DLD1 (cell line): ENCODE data around the gene CCDC141.
"Not testable (repeated sequence)": the region's sequence is repeated elsewhere in the genome, so short reads cannot be mapped to it uniquely, and the experiment has no call there.

Experiments
- in situ Hi-C: cut with HindIII; loops from 2 replicates; pipeline ENCODE4 v1.10.0; 2017; ENCODE audit warnings: low sequenced_read_pairs

Gene CCDC141

GRCh38 chr2:178982652-178983051, 67.3 kb downstream of the CCDC141 start:
- in situ Hi-C loops: not testable (repeated sequence)

- in situ Hi-C loops: no loop called here
Observed at GRCh38 chr2:178980815-178981214, 69.1 kb downstream of the CCDC141 start.

GRCh38 chr2:178978667-178979066, 71.3 kb downstream of the CCDC141 start:
- in situ Hi-C loops: no loop called here

GRCh38 chr2:178976351-178976750, 73.6 kb downstream of the CCDC141 start:
- in situ Hi-C loops: no loop called here

GRCh38 chr2:178962805-178963433, 87.0 kb downstream of the CCDC141 start:
- in situ Hi-C loops: no loop called here

GRCh38 chr2:178962152-178962551, 87.8 kb downstream of the CCDC141 start:
- in situ Hi-C loops: no loop called here

GRCh38 chr2:178954049-178954448, 95.9 kb downstream of the CCDC141 start:
- in situ Hi-C loops: no loop called here

GRCh38 chr2:178951266-178952006, 98.5 kb downstream of the CCDC141 start:
- in situ Hi-C loops: no loop called here

GRCh38 chr2:178949584-178949983, 100.4 kb downstream of the CCDC141 start:
- in situ Hi-C loops: no loop called here

- in situ Hi-C loops: no loop called here
Observed at GRCh38 chr2:178949151-178949550, 100.8 kb downstream of the CCDC141 start.

GRCh38 chr2:178947006-178947405, 102.9 kb downstream of the CCDC141 start:
- in situ Hi-C loops: no loop called here

GRCh38 chr2:178946494-178946893, 103.4 kb downstream of the CCDC141 start:
- in situ Hi-C loops: no loop called here

GRCh38 chr2:178943745-178944144, 106.2 kb downstream of the CCDC141 start:
- in situ Hi-C loops: no loop called here

GRCh38 chr2:178934571-178934970, 115.4 kb downstream of the CCDC141 start:
- in situ Hi-C loops: no loop called here

- in situ Hi-C loops: no loop called here
Observed at GRCh38 chr2:178933493-178933892, 116.4 kb downstream of the CCDC141 start.

- in situ Hi-C loops: no loop called here
Observed at GRCh38 chr2:178928077-178928476, 121.9 kb downstream of the CCDC141 start.

GRCh38 chr2:178927173-178927572, 122.8 kb downstream of the CCDC141 start:
- in situ Hi-C loops: no loop called here

- in situ Hi-C loops: no loop called here
Observed at GRCh38 chr2:178924817-178925216, 125.1 kb downstream of the CCDC141 start.

- in situ Hi-C loops: no loop called here
Observed at GRCh38 chr2:178923546-178923945, 126.4 kb downstream of the CCDC141 start.

GRCh38 chr2:178920916-178921513, 128.9 kb downstream of the CCDC141 start:
- in situ Hi-C loops: no loop called here

GRCh38 chr2:178917555-178917954, 132.4 kb downstream of the CCDC141 start:
- in situ Hi-C loops: no loop called here
